Activated CD8-positive, alpha-beta memory T cell treated with anti-CD3 and anti-CD28 coated beads for 48 hours (primary cell): ENCODE data around the gene MEF2C.

ENCODE experiments used
- DNase-seq, 3 experiments: peaks; one replicate each; pipeline ENCODE4 v3.0.0-alpha.2; 2020; ENCODE audit warnings: low read depth in 2 of 3, low spot score in 2 of 3

MEF2C gene

GRCh38 chr5:88691230-88691582 is 191.8 kb downstream of the MEF2C start:
- DNase-seq = no peak

DNA sequence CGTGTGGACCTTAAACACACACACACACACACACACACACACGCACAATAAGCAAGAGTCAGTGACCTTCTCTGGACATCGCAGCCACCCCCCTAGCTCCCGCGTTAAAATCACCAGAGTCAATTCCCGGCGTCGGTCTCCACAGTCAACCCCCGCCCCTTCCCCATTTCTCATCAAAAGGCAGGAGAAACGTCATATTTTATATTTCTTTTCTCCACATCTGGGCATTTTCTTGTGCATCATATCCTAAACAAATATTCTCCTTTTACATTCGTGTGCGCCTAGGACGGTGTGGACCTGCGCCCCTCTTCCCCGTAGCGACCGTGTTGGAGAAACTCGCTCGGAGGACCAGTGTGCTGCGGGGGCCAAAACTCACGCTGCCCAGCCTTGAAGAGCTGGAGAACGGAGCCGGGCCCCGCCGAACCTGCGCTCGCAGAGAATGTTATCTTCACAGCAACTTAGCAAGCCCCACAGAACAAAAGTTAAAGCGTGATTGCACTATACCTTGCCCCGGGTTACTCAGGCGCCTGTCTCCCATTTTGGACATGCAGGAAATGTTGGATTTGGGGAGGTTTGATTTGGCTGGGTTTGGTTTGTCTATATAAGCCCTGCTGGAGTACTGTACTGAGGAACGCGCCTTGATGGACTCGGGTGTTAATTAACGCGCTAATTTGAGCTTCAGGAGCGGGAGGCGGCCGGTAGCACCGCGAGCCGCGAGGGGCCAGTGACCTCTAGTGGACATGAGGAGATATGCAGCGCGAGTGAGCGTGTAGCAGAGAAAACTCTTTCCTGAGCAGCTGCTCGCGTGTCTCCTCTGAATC is 192.4 kb downstream of the MEF2C start:
- no peak for DNase-seq

DNA sequence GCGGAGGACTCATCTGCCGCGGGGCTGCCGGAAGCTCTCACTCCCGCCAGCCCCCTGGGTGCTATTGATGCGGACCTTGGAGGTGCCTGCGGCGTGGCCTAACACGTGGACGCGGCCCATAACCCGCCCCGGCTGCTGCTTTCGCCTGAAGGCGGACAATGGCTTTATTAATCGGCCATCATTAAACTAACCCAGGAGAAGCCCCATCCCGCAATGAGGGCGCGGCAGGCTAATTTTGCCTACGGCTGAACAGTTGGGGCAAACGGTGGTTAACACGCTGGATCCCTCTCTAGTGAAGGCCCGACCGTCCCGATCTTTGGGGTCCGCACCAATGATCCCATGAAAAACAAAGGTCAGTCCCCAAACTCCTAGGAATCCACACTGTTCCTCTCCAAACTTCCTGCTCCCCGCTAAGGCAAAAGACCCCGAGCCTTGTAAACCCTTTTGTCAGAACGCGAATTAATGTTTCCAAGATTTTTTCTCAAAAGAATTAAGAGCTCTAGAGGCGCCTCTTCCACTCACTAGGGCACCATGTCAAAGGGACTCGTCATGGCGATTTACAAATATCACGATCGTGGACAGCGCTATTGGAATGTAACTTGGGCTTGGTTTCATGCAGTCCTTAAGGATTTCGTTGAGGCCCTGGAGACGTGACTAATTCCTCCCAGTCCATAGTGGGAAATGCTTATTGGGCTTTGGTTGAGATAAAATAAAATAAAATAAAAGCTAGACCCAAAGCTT is 193.1 kb downstream of the MEF2C start:
- no peak for DNase-seq

DNA sequence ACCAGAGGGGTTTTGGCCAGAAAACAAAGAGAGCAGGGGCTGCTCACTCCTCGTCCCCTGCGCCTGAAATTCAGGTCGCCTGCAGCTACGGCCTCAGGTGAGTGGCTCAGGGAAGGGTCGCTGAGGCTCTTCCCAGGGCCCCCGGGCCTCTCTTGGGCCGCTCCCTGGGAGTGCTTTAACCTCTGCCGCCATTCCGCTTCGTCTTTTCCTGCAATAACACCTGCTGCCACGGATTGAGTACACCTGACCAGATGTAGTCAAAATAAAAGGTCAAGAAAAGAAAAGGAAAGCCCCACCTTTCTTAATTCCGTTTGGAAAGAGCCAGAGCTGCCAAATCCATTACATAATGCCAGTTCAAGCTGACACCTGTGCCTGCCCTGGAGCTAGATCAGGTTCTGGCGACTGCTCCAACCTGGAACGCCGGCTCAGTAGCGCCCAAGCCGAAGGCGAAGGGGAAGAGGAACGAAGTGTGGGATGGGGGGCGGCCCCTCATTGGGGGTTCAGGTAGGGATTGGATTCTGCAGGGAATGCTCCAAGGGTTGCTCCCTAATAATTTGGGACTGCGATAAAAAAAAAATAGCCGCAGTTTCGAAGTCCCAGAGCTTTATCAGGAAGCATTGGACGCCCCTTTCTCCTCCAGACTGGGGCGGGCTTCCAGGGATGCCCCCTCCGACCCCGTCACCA is 193.9 kb downstream of the MEF2C start:
- no peak for DNase-seq

- no peak for DNase-seq
Observed at GRCh38 chr5:88688156-88688983, 194.6 kb downstream of the MEF2C start.

DNA sequence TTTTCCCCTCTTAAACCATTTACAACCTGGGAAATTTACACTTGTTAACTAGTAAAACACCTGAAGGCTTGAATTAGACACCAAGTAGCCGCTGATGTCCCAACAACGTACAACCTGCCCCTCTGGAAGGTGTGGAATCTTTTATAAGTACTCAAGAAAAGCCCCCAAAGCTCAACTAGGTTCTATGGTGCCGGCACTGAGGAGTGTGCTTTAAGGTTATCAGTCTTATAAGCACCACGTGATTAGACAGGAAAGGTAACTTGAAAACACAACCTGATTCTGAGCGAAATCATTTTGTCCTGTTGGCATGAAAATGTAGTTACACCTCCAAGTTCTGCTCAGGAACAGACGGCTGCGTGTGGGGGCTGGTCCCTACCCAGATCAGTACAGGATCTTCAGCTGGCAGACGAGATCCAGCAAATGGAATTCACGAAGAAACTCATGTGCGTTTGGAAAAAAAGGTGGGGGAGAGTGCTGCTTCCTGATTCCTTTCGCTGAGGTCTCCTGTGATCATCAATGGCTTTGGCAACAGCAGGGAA is 195.5 kb downstream of the MEF2C start:
- no peak for DNase-seq

DNA sequence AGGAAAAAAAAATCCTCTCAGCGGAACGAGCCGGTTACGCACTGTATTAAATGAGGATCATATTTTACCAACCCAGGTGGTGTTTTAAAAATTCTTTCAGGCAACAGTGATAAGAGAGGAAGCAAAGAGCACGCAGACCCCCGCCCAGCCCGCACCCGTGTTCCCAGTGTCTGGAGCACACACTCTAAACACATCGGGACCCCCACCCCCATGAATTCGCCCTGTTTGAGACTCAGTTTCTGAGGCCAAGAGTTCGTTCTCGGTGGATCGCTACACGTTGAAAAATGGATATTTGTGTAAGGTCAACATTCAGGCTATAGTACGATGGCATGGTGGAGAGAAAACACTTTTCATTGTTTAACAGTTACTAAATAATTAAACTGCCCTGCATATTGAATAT is 196.3 kb downstream of the MEF2C start:
- DNase-seq = no peak

- no peak for DNase-seq
Observed at GRCh38 chr5:88685591-88686541, 197.1 kb downstream of the MEF2C start.

DNA sequence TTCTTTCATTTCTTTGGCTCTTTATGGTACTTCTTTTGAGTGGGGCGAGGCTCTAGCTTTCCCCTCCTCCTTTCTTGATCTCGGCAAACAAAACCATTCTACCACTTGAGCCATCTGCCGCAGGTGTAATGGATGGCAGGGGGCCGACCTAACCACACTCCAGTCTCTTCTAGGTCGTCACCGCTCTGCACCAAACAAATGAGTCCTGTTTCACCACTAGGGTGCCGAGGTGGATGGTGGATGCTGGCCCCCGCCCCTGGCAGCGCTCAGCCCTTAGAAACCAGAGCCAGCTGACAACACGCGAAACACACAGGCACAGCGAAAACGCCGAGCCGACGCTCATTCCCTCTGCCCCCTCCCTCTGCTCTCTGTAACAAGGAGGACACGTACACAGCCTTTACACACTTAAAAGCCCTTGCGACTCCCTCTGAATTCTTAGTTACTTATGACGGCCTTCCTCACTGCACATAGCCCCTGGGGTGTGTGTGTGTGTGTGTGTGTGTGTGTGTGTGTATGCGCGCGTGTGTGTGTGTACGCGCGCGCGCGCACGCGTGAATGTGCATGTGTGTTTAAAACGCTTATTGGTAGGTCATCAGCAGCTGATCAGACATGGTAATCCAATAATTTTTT is 199.4 kb downstream of the MEF2C start:
- no peak for DNase-seq

DNA sequence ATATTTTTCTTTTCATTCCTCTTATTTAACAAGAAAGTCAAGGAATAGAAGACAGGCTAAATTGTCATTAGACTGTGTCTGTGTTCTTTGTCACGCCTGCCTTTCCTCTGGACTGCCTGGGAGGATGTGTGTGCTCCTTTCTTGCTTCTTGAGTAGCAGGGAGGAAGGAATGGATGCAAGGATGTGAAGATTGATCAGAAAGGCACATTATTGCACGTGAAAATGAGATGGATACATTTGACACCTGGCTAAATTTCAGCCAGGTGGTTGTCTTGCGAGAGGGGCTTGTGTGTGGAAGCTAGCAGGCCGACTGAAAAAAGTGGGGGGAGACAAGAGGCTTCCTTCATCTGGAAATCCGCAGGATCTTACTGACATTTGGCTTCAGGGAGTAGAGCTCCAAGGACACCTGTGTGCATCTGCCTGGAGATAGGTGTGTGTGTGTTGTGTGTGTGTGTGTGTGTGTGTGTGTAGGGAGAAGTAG is 200.1 kb downstream of the MEF2C start:
- no peak for DNase-seq

- DNase-seq = no peak
Observed at GRCh38 chr5:88682131-88682530, 200.9 kb downstream of the MEF2C start.

DNA sequence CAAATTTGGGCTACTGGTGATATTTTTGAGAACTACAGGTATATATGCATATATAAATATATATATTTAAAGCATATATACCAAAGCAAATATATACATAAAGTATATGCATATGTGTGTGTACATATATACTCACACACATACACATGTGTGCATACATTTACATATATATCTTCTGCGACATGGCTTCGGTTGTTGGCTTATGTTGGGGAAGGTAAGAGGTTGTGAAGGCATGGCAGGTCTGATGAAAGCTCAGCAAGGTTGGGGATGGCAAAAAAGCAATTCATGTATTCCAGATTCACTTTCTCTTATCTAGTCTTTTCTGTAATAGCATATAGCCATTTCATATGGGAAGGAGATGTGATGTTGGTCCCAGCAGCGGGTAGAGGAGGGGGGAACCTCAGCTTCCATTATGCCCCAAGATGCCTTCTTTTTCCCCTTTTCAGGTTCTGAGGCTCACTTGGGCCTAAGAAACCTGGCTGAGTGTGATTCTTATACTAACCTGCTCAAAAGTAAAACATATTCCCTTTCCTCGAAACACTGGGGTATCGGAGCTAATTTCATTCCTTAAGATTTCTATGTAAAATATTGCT is 201.7 kb downstream of the MEF2C start:
- DNase-seq = no peak

GRCh38 chr5:88680253-88681132 is 202.5 kb downstream of the MEF2C start:
- peak; percentile 53 to 84 (median 76) for DNase-seq

DNA sequence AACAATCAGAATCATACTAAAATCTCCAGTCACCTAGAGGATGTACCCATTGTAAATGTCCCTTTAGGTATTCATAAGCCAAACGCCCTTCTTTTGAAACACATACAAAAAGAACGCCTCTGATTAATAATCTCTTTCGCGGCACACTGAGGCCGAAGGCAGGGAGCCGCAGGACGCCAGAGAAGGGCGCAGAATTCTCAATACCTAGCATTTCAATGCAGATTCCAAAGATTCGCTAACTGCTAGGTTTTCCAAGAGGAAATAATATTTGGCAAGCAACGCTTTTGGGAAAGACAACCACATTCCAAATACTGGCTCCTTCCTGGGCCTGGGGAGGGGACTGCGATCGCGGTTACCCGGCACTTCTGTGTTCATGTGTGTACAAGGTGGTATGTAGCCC is 203.3 kb downstream of the MEF2C start:
- no peak for DNase-seq

DNA sequence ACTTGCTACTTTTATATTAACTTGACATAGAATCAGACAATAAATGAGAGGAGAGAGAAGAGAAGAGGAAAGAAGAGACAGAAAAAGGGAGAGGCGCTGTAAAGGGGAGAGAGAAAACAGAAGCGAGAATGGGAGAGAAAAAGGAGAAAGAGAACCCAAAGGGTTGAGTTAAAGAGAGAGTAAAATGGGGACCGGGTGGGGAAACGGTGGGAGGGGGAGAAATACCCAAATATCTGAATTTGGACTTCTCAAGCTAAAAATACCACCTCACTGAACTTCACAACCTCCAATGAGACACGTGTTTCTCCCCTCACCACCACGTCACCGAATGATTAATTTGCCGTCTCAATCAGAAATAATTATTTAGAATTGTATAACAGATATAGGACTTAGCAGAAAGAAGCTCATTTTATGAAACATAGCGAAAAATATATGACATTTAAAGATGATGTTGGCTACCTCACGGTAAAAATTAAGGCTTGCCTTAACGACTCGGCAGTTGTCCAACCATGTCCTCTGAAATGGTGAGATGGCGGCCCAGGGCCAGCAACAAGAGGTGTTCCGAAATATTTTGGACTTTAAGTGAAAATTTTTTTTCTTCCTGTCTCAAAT is 204.1 kb downstream of the MEF2C start:
- DNase-seq = no peak

- no peak for DNase-seq
Observed at GRCh38 chr5:88677943-88678769, 204.8 kb downstream of the MEF2C start.
